ENCODE data around the gene MCC.

DNA sequence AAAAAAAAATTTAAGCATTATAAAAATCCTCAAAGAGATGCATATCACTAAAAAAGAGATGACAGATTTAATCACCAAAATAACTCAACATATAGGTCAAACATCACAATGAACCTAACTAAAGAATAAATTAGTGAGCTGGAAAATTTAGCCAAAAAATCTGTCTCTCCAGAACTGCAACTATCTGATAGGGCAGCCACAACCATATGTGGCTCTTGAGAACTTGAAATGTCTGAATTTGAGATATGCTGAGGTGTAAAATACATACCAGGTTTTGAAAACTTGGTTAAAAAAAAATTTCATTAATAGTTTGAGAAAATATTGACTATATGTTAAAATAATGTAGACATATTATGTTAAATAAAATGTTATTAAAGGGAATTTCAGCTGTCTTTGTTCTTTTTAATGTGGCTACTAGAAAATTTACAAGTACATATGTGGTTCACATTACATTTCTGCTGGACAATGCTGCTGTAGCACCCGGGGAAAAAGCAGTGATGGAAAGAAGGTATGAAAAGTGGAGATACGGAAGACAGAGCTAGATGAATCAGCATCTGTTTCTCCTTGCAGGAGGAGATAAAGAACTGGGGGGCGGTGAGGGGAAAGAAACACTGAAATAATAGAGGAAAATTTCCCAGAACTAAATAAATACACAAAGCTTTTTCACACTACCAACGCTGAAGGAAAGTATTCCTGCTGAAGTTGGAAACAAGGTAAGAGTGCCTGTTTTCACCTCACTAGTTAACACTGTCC, 445.6 kb downstream of the MCC start:
- TF ChIP-seq, protein P1, sequence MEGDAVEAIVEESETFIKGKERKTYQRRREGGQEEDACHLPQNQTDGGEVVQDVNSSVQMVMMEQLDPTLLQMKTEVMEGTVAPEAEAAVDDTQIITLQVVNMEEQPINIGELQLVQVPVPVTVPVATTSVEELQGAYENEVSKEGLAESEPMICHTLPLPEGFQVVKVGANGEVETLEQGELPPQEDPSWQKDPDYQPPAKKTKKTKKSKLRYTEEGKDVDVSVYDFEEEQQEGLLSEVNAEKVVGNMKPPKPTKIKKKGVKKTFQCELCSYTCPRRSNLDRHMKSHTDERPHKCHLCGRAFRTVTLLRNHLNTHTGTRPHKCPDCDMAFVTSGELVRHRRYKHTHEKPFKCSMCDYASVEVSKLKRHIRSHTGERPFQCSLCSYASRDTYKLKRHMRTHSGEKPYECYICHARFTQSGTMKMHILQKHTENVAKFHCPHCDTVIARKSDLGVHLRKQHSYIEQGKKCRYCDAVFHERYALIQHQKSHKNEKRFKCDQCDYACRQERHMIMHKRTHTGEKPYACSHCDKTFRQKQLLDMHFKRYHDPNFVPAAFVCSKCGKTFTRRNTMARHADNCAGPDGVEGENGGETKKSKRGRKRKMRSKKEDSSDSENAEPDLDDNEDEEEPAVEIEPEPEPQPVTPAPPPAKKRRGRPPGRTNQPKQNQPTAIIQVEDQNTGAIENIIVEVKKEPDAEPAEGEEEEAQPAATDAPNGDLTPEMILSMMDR (IDR thresholded peaks at IDR 0.05; ENCODE audit: insufficient read depth, low read depth, low read length): no peak
- TF ChIP-seq EZH2 (IDR thresholded peaks at IDR 0.05; ENCODE audit: insufficient read depth, low read length): no peak
